Caco-2 (cell line): ENCODE data around the gene PROX1. TPM values are rescaled to one million over a fixed set of nuclear protein-coding genes. Genes with fewer than 3 reads are reported as not detected.

Source experiments
- BruUV-seq: library from RNA; stranded (reverse); fragments of 400-500 nt; replicated peaks from 2 replicates; lab custom pipeline; 2021; lab: Mats Ljungman, UMichigan
- CTCF ChIA-PET: fragments of 300-600 bp; sonication (Branson Sonifier 250); formaldehyde crosslinking; loops from one replicate; lab custom pipeline; 2022; ENCODE audit warnings: antibody characterized with exemption; lab: Charles Lee
- POLR2A ChIA-PET: fragments of 300-600 bp; sonication (Branson Sonifier 250); formaldehyde crosslinking; loops from one replicate; lab custom pipeline; 2022; ENCODE audit warnings: antibody characterized with exemption; lab: Charles Lee
- DNase-seq, 2 experiments: peaks; one replicate each; pipeline versions ENCODE4 v3.0.0 to v3.0.0-alpha.2; 2020 to 2022
- H3K27me3 ChIP-seq: replicated peaks from 2 replicates; pipeline ENCODE4 v1.6.0; 2011; ENCODE audit warnings: low read length; ENCODE audit not compliant: control insufficient read depth, insufficient read depth
- H3K36me3 ChIP-seq: 2 replicates; pipeline ENCODE4 v1.5.1; 2011; ENCODE audit warnings: low read length; ENCODE audit not compliant: control insufficient read depth, insufficient read depth
- H3K4me1 ChIP-seq: fragments of 250-450 bp; sonication (Bioruptor Pico); 2 replicates; pipeline ENCODE4 v1.5.1; 2020; ENCODE audit warnings: mild to moderate bottlenecking
- H3K4me3 ChIP-seq: 2 replicates; pipeline ENCODE4 v1.5.1; 2011; ENCODE audit warnings: low read depth, mild to moderate bottlenecking, control low read depth, low read length
- H3K9me3 ChIP-seq: fragments of 250-450 bp; sonication (Bioruptor Pico); 2 replicates; pipeline ENCODE4 v1.5.1; 2020; ENCODE audit warnings: mild to moderate bottlenecking, moderate library complexity
- H3K27ac Mint-ChIP-seq: one replicate; pipeline ENCODE4 v1.8.0; 2022; ENCODE audit warnings: mixed read lengths; ENCODE audit not compliant: unreplicated experiment
- H3K27me3 Mint-ChIP-seq: one replicate; pipeline ENCODE4 v1.8.0; 2022; ENCODE audit warnings: mixed read lengths; ENCODE audit not compliant: insufficient read depth, unreplicated experiment
- H3K36me3 Mint-ChIP-seq: one replicate; pipeline ENCODE4 v1.8.0; 2022; ENCODE audit warnings: mild to moderate bottlenecking, mixed read lengths; ENCODE audit not compliant: insufficient read depth, unreplicated experiment
- H3K4me1 Mint-ChIP-seq: one replicate; pipeline ENCODE4 v1.8.0; 2022; ENCODE audit warnings: low read depth, mixed read lengths; ENCODE audit not compliant: unreplicated experiment
- H3K4me3 Mint-ChIP-seq: one replicate; pipeline ENCODE4 v1.8.0; 2022; ENCODE audit warnings: mild to moderate bottlenecking, moderate library complexity, mixed read lengths; ENCODE audit not compliant: unreplicated experiment
- H3K9me3 Mint-ChIP-seq: one replicate; pipeline ENCODE4 v1.8.0; 2022; ENCODE audit warnings: mixed read lengths; ENCODE audit not compliant: unreplicated experiment
- intact Hi-C: fragments of 100-400 bp; cut with micrococcal nuclease; formaldehyde crosslinking; loops from one replicate; pipeline ENCODE4 v1.10.0; 2022; ENCODE audit not compliant: unreplicated experiment
- total RNA-seq: library from RNA; stranded (reverse); gene quantifications from 2 replicates; pipeline ENCODE4 v1.2.3, GENCODE V29; 2022
- TF ChIP-seq, protein P1 (sequence below), 2 experiments: fragments of 200-600 bp in 1 of 2; IDR thresholded peaks; 1 replicate in 1 of 2; 2 replicates in 1 of 2; pipeline versions ENCODE4 v1.5.1 to v1.8.0; 2011 to 2022; ENCODE audit warnings: antibody characterized with exemption in 1 of 2, control low read depth in 1 of 2, inconsistent platforms in 1 of 2, low read depth in 1 of 2, low read length in 1 of 2, mild to moderate bottlenecking in 1 of 2, moderate library complexity in 1 of 2; ENCODE audit not compliant: insufficient read depth in 1 of 2, severe bottlenecking in 1 of 2, unreplicated experiment in 1 of 2

PROX1 gene
- total RNA-seq, 1 experiment from 2014 or later = 17.6 TPM

DNA sequence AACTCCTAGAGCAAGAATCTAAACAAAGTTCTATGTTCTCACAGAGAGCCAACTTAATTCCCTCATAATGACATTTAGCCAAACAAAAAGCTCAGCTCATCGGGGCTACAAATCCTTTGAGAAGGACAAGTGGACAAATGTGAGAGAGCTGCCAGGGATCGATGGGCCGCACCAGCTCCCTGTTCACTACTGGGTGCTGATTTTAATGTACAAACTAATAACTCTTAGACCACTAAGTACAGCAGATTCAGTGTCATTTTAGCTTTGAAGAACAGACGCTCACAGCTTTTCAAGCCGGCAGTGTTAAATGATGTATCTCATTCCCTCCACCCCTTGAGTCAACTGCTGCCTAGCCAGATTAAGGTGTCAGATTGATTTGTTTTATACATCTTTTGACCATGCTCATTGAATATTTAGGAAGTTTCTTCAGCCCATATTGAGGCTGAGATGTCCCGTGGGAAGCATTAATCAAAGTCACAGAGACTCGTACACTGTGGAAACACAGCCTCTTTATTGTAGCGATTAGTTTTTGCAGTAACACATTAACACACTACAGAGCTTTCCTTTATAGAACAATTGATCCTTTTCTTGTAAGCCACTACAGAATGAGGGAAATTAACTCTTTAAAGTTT is 21.1 kb downstream of the PROX1 start:
- CTCF ChIA-PET = no interaction called here
- intact Hi-C loops = no loop called here
- H3K4me3 Mint-ChIP-seq = no peak overlapping the region

DNA sequence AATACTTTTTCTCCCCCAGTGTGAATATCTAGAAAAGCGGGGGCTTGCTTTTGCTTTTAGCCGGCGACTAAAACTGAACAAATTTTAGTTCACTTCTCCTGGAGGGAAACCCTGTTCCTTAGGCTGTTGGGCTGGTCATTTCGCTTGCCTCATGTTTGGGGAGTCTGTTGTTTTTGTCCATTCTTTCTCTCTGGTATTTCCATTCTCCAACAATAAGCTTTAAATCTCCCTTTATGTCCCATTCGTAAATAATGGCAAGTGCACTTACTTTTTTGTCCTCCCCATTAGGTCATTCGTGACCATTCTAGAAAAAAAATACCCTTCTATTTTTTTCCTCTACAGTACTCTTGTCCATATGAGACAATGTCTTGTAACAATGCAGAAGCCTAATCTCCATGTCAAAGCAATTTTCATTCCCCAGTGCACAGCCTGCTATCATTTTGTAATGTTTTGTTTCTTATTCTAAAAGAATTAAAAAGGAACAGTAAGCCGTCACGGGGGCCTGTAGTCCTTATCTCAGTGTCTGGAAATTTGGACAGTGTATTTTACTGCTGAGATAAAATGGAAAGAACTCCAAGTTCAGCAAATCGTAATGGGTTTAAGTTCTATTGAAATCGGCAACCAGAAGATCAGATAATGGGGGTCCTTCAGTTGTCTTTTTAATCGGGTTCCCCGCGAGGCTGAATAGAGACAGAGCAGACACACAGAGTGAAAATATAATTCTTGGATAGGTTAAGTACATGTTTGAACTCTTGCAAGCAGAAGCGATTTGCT is 21.8 kb downstream of the PROX1 start:
- POLR2A ChIA-PET = no interaction called here
- H3K9me3 ChIP-seq = no peaks in the 10 kb centered on the region
- no peaks in the 10 kb centered on the region; the same call in 1 of the 2 replicates for H3K36me3 ChIP-seq
- no peaks in the 10 kb centered on the region for H3K4me1 ChIP-seq
- no peak overlapping the region for H3K4me3 Mint-ChIP-seq
- H3K4me1 Mint-ChIP-seq = no peaks in the 10 kb centered on the region
- no peaks in the 10 kb centered on the region for H3K9me3 Mint-ChIP-seq
- intact Hi-C loops = no loop called here
- H3K27me3 Mint-ChIP-seq = no peaks in the 10 kb centered on the region
- H3K36me3 Mint-ChIP-seq = peaks cover 9% of the 10 kb centered on the region
- CTCF ChIA-PET = no interaction called here
- no peak overlapping the region for H3K27ac Mint-ChIP-seq
- H3K27me3 ChIP-seq = no peaks in the 10 kb centered on the region
- TF ChIP-seq, protein P1, sequence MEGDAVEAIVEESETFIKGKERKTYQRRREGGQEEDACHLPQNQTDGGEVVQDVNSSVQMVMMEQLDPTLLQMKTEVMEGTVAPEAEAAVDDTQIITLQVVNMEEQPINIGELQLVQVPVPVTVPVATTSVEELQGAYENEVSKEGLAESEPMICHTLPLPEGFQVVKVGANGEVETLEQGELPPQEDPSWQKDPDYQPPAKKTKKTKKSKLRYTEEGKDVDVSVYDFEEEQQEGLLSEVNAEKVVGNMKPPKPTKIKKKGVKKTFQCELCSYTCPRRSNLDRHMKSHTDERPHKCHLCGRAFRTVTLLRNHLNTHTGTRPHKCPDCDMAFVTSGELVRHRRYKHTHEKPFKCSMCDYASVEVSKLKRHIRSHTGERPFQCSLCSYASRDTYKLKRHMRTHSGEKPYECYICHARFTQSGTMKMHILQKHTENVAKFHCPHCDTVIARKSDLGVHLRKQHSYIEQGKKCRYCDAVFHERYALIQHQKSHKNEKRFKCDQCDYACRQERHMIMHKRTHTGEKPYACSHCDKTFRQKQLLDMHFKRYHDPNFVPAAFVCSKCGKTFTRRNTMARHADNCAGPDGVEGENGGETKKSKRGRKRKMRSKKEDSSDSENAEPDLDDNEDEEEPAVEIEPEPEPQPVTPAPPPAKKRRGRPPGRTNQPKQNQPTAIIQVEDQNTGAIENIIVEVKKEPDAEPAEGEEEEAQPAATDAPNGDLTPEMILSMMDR (IDR thresholded peaks at IDR 0.05; ENCODE audit: insufficient read depth in 1 of 2, low read depth in 1 of 2, low read length in 1 of 2, severe bottlenecking in 1 of 2, unreplicated experiment in 1 of 2) = no peak
- no peak overlapping the region for H3K4me3 ChIP-seq
- BruUV-seq = no TSS peak
- no peak for DNase-seq

More for the DNA sequence above, 21.1 kb downstream of the PROX1 start:
- Histone ChIP-seq H3K27me3 (no peaks in the 10 kb centered on the region), H3K4me1 (no peaks in the 10 kb centered on the region), H3K9me3 (no peaks in the 10 kb centered on the region), H3K4me3 (no peak overlapping the region), H3K36me3 (no peaks in the 10 kb centered on the region; the same call in 1 of the 2 replicates)
- Mint-ChIP-seq H3K36me3 (peaks cover 6% of the 10 kb centered on the region), H3K27me3 (no peaks in the 10 kb centered on the region), H3K4me1 (no peaks in the 10 kb centered on the region), H3K9me3 (no peaks in the 10 kb centered on the region), H3K27ac (no peak overlapping the region)
- POLR2A ChIA-PET = no interaction called here
- BruUV-seq = no TSS peak
- no peak for DNase-seq
- TF ChIP-seq, protein P1 (IDR thresholded peaks at IDR 0.05; ENCODE audit: insufficient read depth in 1 of 2, low read depth in 1 of 2, low read length in 1 of 2, severe bottlenecking in 1 of 2, unreplicated experiment in 1 of 2) = no peak

- no peak overlapping the region for H3K4me3 ChIP-seq
- no peak for DNase-seq
- no peaks in the 10 kb centered on the region for H3K9me3 ChIP-seq
- Mint-ChIP-seq H3K27ac (no peak overlapping the region), H3K9me3 (no peaks in the 10 kb centered on the region), H3K4me1 (no peaks in the 10 kb centered on the region), H3K27me3 (no peaks in the 10 kb centered on the region), H3K4me3 (no peak overlapping the region), H3K36me3 (peaks cover 12% of the 10 kb centered on the region)
- CTCF ChIA-PET = no interaction called here
- H3K36me3 ChIP-seq = no peaks in the 10 kb centered on the region; the same call in 1 of the 2 replicates
- no peaks in the 10 kb centered on the region for H3K4me1 ChIP-seq
- no TSS peak for BruUV-seq
- intact Hi-C loops = no loop called here
- POLR2A ChIA-PET = no interaction called here
- TF ChIP-seq, protein P1 (IDR thresholded peaks at IDR 0.05; ENCODE audit: insufficient read depth in 1 of 2, low read depth in 1 of 2, low read length in 1 of 2, severe bottlenecking in 1 of 2, unreplicated experiment in 1 of 2) = no peak
- no peaks in the 10 kb centered on the region for H3K27me3 ChIP-seq
Observed at GRCh38 chr1:214010197-214010573, 22.4 kb downstream of the PROX1 start.
